Measurements from ENCODE around the gene ADGRL2. TPM values are rescaled to one million over a fixed set of nuclear protein-coding genes. Genes with fewer than 3 reads are reported as not detected.

ADGRL2 gene
- total RNA-seq, 1 donor from 2014 or later: 270 TPM

DNA sequence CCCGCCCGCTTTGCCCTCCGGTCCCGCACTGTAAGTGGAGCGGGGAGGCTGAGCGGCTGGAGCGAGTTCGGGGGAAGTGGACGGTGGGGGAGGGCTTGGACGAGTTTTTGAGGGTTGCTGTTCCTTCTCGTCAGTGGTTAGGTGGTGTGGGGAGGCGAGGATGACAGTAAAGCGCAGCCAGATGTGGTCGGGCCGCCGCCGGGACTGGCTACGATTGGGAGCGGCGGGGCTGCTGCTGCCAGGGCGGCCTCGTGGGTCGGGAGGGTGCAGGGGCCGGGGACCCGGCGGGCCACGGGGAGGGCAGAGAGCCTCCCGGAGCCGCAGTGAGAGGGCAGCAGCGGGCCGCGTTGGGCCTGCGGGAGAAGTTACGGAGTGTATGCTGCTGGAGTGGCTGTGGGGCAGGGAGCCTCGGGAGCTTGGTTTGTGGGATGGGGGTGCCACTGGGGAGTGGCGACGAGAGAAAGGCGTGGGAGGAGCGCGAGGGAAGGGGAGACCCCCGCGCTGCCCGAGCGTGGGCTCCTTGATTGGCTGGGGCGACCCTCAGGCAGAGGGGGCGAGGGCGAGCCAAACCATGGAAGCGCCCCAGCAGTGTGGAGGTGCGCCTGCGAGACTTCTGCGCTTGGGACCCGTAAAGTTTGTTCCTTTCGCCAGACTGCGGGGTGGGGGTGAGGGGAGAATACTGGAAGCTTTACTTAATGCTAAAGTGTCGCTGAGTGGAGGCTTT lies 2.1 kb downstream of the ADGRL2 start:
- Histone ChIP-seq H3K9me3 (ENCODE audit: low read depth) (no peaks in the 10 kb centered on the region), H3K9ac (peak overlapping the region; percentile 86), H3K4me2 (peak overlapping the region; percentile 88), H4K20me1 (ENCODE audit: low read depth) (peaks cover 60% of the 10 kb centered on the region), H3K79me2 (ENCODE audit: low read depth) (peaks cover 92% of the 10 kb centered on the region), H3K4me1 (peaks cover 50% of the 10 kb centered on the region), H3K36me3 (no peaks in the 10 kb centered on the region), H3K27me3 (no peaks in the 10 kb centered on the region), H3K27ac (peak overlapping the region; percentile 97), H2AFZ (replicated peaks) (no peak overlapping the region), H3F3A (ENCODE audit: low read depth) (peaks cover 66% of the 10 kb centered on the region), H3K4me3 (peak overlapping the region; percentile 98)
- H3K4me1 Mint-ChIP-seq: peaks cover 37% of the 10 kb centered on the region
- H3K4me3 Mint-ChIP-seq: peak overlapping the region; percentile 99
- peak overlapping the region; percentile 99 for H3K27ac Mint-ChIP-seq
- peaks cover 11% of the 10 kb centered on the region for H3K27me3 Mint-ChIP-seq (ENCODE audit: insufficient read depth, low read depth)
- DNase-seq (ENCODE audit: low spot score): peak; percentile 76
- TF ChIP-seq EZH2phosphoT487 (IDR thresholded peaks at IDR 0.05) (no peak), CTCF (IDR thresholded peaks at IDR 0.05) (peak; percentile 35), EZH2 (IDR thresholded peaks at IDR 0.05) (no peak)
- H3K36me3 Mint-ChIP-seq: no peaks in the 10 kb centered on the region
- H3K9me3 Mint-ChIP-seq: no peaks in the 10 kb centered on the region

GRCh38 chr1:81803431-81804110 lies 2.8 kb downstream of the ADGRL2 start:
- peak overlapping the region; percentile 88 for H3K4me2 ChIP-seq
- H3K27ac Mint-ChIP-seq: peak overlapping the region; percentile 99
- peak overlapping the region; percentile 98 for H3K4me3 ChIP-seq
- H4K20me1 ChIP-seq (ENCODE audit: low read depth): peaks cover 67% of the 10 kb centered on the region
- H3K4me1 Mint-ChIP-seq: peaks cover 37% of the 10 kb centered on the region
- H3K36me3 ChIP-seq: no peaks in the 10 kb centered on the region
- no peaks in the 10 kb centered on the region for H3K9me3 Mint-ChIP-seq
- peak; percentile 83 for DNase-seq (ENCODE audit: low spot score)
- H3K4me3 Mint-ChIP-seq: peak overlapping the region; percentile 99
- no peaks in the 10 kb centered on the region for H3K36me3 Mint-ChIP-seq
- peaks cover 64% of the 10 kb centered on the region for H3F3A ChIP-seq (ENCODE audit: low read depth)
- no peak overlapping the region for H2AFZ ChIP-seq (replicated peaks)
- peaks cover 92% of the 10 kb centered on the region for H3K79me2 ChIP-seq (ENCODE audit: low read depth)
- peaks cover 50% of the 10 kb centered on the region for H3K4me1 ChIP-seq
- peak overlapping the region; percentile 97 for H3K27ac ChIP-seq
- no peaks in the 10 kb centered on the region for H3K9me3 ChIP-seq (ENCODE audit: low read depth)
- peak overlapping the region; percentile 10 for H3K9ac ChIP-seq
- H3K27me3 ChIP-seq: no peaks in the 10 kb centered on the region
- TF ChIP-seq EZH2 (IDR thresholded peaks at IDR 0.05) (no peak), CTCF (IDR thresholded peaks at IDR 0.05) (no peak), EZH2phosphoT487 (IDR thresholded peaks at IDR 0.05) (no peak)
- H3K27me3 Mint-ChIP-seq (ENCODE audit: insufficient read depth, low read depth): peaks cover 11% of the 10 kb centered on the region

DNA sequence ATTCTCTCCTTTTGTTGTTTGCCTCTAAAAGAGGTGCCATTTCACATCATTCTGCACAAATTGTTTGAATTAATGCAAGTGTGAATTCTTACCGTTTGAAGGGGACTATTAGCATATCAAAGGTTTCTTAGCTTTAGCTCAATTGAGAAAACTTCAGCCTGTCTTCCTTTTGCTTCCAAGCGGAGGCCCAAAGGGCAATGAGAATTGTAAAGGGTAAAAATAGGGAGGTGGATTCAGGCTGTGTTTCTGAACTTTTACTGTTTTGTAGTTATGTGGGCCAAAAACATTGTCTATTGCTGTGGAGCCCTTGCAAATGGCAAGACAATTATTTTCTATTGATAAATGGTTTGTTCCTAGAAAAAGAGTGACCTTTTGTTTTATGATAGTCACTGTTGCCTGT lies 3.6 kb downstream of the ADGRL2 start:
- peaks cover 57% of the 10 kb centered on the region for H3F3A ChIP-seq (ENCODE audit: low read depth)
- Mint-ChIP-seq H3K36me3 (no peaks in the 10 kb centered on the region), H3K4me3 (peak overlapping the region; percentile 99), H3K4me1 (peaks cover 36% of the 10 kb centered on the region), H3K27ac (peak overlapping the region; percentile 55), H3K9me3 (no peaks in the 10 kb centered on the region), H3K27me3 (ENCODE audit: insufficient read depth, low read depth) (peaks cover 11% of the 10 kb centered on the region)
- peak overlapping the region; percentile 98 for H3K4me3 ChIP-seq
- H3K4me2 ChIP-seq: peak overlapping the region; percentile 88
- H2AFZ ChIP-seq (replicated peaks): no peak overlapping the region
- peak overlapping the region; percentile 40 for H3K9ac ChIP-seq
- H3K27me3 ChIP-seq: no peaks in the 10 kb centered on the region
- peaks cover 92% of the 10 kb centered on the region for H3K79me2 ChIP-seq (ENCODE audit: low read depth)
- TF ChIP-seq CTCF (IDR thresholded peaks at IDR 0.05) (no peak), EZH2 (IDR thresholded peaks at IDR 0.05) (no peak), EZH2phosphoT487 (IDR thresholded peaks at IDR 0.05) (no peak)
- peak overlapping the region; percentile 97 for H3K27ac ChIP-seq
- H3K9me3 ChIP-seq (ENCODE audit: low read depth): no peaks in the 10 kb centered on the region
- no peaks in the 10 kb centered on the region for H3K36me3 ChIP-seq
- H4K20me1 ChIP-seq (ENCODE audit: low read depth): peaks cover 74% of the 10 kb centered on the region
- DNase-seq (ENCODE audit: low spot score): peak; percentile 67
- H3K4me1 ChIP-seq: peaks cover 50% of the 10 kb centered on the region

Data from neural progenitor cell (in vitro differentiated cells).